ENCODE data around the gene STING1.
"Not testable (repeated sequence)": the region's sequence is repeated elsewhere in the genome, so short reads cannot be mapped to it uniquely, and the experiment has no call there.

- TF ChIP-seq, protein P1, sequence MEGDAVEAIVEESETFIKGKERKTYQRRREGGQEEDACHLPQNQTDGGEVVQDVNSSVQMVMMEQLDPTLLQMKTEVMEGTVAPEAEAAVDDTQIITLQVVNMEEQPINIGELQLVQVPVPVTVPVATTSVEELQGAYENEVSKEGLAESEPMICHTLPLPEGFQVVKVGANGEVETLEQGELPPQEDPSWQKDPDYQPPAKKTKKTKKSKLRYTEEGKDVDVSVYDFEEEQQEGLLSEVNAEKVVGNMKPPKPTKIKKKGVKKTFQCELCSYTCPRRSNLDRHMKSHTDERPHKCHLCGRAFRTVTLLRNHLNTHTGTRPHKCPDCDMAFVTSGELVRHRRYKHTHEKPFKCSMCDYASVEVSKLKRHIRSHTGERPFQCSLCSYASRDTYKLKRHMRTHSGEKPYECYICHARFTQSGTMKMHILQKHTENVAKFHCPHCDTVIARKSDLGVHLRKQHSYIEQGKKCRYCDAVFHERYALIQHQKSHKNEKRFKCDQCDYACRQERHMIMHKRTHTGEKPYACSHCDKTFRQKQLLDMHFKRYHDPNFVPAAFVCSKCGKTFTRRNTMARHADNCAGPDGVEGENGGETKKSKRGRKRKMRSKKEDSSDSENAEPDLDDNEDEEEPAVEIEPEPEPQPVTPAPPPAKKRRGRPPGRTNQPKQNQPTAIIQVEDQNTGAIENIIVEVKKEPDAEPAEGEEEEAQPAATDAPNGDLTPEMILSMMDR (IDR thresholded peaks at IDR 0.05), result peak; percentile 56
- TF ChIP-seq FOXJ3 (CRISPR knock-in tag; IDR thresholded peaks at IDR 0.05; ENCODE audit: borderline replicate concordance), result not testable (repeated sequence)
Observed at GRCh38 chr5:139513434-139513833, 30.9 kb upstream of the STING1 start.
